ENCODE data around the gene DTX3. TPM values are rescaled to one million over a fixed set of nuclear protein-coding genes. Genes with fewer than 3 reads are reported as not detected.
"Not testable (repeated sequence)": the region's sequence is repeated elsewhere in the genome, so short reads cannot be mapped to it uniquely, and the experiment has no call there.

The DTX3 gene
- total RNA-seq, 1 donor from 2014 or later: 22.1 TPM

DNA sequence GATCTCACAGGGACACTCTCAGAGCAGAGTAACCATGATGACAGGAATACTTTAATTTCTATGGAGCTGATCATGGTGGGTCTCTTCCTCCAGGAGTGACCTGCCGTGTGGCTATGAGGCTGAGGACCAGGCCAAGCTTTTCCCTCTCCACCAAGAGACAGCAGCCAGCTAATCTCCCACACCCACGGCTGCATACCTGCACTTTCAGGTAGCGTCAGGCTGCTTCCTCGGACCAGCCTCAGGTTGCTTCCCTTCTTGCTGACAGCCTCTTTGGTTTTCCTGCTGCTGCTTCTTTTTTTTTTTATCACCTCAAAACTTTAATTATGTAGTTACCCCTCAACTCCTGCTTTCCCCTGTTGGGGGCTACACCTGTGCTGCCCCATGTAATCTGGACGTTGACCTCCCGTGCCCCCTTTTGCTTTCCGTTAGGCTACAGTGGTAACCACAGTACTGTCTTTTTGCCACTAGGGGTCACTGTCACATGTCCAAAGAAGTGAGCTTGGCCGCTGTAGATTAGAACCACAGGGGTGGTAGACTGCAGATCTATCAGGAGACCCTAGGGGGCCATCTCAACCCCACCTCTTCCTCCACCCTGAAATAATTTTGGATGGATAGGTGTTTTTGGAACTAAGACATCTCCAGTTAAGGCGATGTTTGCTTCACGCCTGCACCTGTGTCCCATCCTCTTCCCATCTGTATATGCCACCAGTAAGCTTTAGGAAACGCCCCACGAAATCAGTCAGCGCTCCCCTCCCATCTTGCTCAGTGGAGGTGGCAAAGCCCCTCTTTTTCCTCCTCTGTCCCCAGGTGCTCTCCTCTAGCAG lies 21.4 kb upstream of the DTX3 start:
- DNase-seq (ENCODE audit: low read depth): peak; percentile 84

DNA sequence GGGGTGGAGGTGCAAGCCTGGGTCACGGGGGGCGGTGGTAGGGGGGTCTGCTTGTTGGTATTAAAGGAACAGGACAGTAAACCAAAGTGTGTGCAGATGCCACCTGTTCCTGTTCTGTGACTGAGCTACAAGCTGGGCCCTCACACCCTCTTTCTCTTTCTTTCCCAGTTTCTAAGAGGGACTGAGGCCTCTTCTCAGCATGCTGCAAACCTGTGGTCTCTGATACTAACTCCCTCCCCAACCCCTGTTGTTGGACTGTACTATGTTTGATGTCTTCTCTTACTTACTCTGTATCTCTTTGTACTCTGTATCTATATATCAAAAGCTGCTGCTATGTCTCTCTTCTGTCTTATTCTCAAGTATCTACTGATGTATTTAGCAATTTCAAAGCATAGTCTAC lies 20.6 kb upstream of the DTX3 start:
- no peak for DNase-seq (ENCODE audit: low read depth)

DNA sequence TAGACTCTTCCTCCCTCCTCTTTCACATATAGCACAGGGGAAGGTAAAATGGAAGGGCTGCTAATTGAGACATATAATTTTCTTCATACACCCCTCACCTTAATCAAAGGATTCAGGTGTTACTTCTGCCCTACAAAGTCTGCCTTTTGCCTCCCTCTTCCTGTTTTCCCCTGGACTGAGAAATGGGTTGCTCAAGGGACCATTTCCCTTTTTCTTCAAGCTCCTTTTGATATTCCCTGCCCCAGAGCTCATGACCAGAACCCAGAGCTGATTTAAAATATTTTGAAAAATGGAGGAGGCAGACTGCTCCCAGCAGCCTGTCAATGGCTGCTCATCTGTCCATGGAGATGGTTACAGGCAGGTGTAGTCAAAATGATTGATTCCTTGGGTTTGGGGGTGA lies 19.9 kb upstream of the DTX3 start:
- DNase-seq (ENCODE audit: low read depth): no peak

DNA sequence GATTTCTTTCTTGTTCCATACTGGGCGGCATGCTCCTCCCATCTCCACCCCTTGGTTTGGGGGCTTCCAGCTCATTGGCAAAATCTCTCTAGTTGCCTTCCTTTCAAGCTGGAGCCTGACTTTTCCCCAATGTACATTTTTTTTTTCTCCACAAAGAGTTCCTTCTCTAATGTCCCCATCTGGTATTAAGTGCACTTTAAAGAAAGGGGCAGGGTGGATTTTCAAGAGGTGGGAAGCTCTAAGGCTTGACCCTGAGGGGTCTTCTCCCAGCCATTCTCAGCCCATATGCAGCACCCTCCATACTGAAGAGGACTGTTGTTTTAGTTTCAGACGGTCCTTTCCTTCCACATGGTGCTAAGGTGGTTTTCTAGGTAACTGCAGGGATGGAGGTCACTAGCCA lies 19.5 kb upstream of the DTX3 start:
- DNase-seq (ENCODE audit: low read depth): no peak

DNA sequence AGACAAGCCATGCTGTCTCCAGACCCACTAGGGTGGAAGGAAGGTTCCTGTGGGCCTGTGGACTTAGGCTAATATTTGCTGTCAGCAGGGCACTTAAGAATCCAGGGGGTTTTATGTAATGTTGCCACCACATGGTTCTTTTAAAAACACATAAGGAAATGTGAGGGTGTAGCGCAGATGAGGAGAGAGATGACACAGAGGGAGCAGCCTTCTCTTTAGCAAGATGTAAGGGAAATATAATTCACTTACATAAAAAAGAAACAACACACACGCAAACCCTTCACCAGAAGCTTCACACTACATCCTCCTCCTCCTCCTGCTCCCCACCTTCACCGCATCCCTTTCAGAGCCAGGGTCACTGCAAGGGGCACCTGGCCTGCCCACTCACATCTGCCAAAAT lies 18.5 kb upstream of the DTX3 start:
- no peak for DNase-seq (ENCODE audit: low read depth)

DNA sequence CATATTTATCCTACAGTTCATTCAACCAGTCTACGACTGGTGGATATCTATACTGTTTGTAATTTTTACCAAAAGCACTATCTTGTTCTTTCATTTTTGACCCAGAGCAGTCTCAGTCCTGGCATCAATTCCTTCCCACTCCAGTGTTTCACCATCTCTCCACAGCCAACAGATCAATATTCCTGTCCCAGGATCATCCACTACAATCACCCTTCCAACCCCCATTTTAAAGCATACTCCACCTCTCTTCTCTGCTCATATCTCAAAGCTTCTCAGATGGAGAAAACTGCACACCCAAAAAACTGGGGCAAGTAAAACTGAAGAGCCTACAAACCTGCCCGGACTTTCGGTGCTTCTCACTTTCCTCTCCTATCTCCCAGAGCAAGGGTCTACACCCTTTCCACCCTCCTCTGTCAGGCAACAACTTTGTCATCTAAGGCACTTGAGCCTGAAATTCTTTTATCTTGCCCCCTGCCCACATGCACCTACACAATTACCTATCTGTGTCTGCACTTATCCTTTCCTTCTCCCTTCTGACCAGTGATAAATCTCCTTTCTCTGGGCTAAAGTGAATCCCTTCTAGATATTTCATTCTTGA lies 17.7 kb upstream of the DTX3 start:
- no peak for DNase-seq (ENCODE audit: low read depth)

DNA sequence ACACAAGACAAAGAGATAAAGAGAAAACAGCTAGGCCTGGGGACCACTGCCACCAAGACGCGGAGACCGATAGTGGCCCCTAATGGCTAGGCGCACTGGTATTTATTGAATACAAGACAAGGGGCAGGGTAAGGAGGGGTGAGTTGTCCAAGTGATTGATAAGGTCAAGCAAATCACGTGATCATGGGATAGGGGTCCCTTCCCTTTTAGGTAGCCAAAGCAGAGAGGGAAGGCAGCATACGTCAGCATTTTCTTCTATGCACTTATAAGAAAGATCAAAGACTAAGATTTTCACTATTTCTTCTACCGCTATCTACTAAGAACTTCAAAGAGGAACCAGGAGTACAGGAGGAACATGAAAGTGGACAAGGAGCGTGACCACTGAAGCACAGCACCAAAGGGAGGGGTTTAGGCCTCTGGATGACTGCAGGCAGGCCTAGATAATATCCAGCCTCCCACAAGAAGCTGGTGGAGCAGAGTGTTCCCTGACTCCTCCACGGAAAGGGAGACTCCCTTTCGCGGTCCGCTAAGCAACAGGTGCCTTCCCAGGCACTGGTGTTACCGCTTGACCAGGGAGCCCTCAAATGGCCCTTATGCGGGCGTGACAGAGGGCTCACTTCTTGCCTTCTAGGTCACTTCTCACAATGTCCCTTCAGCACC lies 15.5 kb upstream of the DTX3 start:
- DNase-seq (ENCODE audit: low read depth): not testable (repeated sequence)

DNA sequence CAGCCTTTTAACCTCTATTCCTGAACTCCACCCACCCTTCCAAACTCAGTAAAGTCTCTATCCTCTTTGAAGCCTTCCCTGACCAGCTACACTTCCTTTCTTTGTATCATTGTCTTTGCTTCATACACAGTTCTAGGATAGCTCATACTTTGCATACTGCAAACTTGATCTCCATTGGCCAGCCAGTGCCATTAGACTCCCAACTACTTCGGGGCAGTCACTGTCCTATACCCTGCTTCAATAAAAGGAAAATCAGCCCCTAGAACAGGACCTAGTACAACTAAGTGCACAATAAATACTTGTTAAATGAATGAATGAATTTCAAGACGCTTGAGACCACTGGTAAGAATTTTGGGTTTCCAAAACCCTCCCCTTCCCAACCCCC lies 14.2 kb upstream of the DTX3 start:
- no peak for DNase-seq (ENCODE audit: low read depth)

DNA sequence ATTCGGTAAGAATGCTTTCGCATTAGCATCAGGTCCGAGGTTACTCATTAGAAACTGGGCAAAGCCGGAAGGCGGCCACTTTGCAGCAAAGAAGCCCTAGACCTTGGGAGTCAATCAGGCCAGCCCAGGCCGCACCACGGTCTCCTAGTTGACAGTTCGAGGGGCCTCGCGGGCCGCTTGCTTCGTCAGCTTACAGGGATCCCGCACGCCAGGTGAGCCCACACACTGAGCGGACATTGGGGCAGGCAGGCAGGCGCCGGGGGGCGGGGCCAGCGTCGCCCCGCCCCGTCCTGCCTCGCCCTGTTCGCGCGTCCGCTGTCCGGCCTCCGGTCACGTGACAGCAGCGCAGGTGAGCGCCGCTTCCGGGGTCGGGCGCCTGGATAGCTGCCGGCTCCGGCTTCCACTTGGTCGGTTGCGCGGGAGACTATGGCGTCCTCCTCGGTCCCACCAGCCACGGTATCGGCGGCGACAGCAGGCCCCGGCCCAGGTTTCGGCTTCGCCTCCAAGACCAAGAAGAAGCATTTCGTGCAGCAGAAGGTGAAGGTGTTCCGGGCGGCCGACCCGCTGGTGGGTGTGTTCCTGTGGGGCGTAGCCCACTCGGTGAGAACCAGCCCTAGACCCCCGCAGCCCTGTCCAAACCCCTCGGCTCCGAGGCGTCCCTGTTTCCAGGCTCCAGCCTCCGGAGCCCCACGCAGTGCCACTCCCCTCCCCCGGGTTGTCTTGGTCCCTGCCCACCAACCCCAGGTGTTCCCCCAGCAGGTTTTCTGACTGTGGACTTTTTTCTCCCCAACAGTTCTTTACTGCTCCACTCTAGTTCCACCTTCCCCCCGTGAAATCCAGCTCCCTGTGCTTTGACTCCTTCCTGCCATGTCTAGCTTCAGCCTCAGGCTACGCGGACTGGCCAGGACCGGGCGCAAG lies 13.5 kb upstream of the DTX3 start, which contains the start of gene PIP4K2C:
Gene PIP4K2C (plus strand): TSS at position 329 of the 918 bp plus-strand sequence. CDS start 98 bp downstream, at position 427.
- peak; percentile 58 for DNase-seq (ENCODE audit: low read depth)

DNA sequence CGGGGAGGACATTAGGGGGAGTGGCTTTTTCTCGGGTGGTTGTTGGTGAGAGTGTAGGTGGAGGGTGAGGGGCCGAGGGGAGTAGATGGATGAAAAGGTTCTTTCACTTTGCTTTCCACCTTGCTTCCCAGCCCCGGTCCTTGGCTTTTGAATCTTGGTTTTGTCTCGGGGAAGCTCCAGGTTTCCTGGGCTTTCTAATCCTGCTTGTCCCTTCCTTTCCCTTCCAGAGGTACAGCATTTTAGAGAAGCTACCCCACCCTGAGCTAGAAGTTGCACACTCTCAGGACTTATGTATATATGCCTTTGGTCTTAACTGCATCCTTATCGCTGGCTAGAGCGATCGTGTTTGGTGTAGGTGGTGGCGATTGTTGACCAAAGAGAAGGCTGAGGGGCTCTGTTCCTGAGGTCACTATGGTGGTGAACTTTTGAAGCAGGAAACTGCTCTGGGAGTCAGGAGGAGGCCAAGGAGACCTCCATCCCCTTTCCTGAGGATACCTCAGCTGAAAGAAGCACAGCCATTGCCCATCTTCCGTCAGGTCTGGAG lies 12.8 kb upstream of the DTX3 start:
- DNase-seq (ENCODE audit: low read depth): no peak

DNA sequence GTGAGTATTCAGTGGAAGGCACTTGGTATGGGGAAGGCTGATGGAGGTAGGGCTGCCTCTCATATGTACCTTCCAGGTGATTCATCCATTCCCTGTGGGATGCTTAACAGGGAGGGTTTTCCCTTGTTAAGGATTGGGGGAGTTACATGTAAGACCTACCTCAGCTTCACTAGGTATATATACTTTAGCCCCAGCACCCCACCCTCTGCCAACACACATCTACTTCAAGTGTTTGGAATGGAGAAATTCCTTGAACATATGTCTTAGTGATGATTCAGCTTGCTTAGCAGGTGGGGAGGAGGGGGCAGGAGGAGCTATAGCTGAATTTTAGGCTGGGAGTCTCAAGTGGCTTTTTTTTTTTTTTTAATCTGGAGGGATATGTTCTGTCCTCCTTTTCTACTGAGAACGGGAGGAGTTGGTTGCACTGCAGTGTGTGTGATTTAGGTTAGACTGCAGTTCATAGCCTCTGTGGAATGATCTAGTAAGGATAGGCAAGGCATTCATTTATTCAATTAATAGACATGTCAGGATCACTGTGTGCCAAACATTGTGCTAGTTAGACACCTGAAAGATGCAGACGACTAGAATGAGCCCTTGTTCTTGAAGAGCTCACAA lies 12.0 kb upstream of the DTX3 start:
- no peak for DNase-seq (ENCODE audit: low read depth)

DNA sequence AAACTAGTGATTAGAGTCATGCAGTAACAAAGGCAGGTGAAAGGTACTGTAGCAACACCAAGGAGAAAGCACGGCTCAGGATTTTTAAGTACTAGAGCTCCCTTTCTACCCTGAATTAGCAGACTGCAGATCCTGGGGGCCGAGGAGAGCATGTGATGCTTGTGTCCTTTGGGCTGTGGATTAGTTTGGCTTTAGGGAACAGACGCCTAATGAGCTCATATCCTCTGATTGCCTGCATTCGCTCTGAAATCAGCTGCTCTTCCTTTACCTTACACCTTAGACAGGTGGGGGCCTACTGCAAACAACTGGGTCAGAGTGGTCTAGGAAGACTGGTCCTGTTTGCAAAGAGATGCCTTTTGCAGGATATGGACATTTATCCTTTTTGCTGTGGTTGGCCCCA lies 11.4 kb upstream of the DTX3 start:
- no peak for DNase-seq (ENCODE audit: low read depth)

DNA sequence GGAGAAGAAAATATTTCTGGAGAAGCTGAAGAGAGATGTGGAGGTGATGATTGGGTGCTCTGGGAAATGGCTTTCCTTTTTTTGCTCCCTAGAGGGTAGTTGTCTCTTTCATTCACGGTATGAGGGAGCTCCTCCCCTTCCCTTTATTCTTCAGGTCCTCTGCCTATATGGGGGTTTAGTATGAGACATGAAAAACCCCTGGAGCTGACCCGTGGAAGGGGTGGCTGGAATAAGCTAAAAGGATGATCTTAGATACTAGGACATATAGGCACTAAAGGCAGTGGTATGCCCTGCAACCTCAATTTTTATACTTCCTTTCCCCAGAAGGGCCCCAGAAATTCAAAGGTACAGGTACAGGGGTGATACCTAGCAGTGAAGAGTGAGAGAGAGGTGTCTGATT lies 4.2 kb upstream of the DTX3 start:
- DNase-seq (ENCODE audit: low read depth): no peak

DNA sequence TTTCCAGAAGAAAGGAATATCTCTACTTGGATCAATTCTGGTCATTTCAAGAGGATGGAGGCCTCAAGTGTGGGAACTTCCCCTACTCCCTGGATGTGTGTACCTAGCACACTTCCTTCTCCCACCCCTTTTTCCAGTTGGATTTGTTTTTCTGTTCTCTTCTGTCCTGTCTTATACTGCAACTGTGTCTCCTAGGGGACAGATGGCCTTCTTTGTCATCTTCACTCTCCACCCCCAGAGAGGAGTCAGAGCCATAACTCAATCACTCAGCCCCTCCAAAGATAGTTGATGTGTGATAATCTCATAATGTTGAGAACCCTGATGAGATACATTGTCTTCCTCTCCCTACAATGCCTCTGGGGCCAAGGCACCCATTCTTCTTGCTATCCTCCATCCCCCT lies 2.1 kb upstream of the DTX3 start:
- no peak for DNase-seq (ENCODE audit: low read depth)

DNA sequence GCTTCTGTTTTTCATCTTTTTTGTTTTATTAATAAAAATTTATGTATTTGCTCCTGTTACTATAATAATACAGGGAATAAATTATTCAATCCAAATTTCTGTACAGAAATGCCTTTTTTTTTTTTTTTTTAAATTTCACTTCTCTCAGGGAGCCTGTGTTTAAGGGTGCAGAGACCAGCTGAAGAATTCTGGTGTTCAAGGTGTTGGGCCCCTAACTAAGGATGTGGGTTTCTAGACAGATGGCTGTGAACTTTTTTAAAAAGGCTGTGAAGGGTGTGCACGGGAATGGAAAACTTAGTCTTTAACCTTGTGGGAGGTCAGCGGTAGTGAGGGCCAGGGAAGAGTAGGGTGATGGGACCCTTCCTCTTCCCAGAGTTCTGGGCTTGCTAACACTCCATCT lies 1.3 kb upstream of the DTX3 start:
- no peak for DNase-seq (ENCODE audit: low read depth)

DNA sequence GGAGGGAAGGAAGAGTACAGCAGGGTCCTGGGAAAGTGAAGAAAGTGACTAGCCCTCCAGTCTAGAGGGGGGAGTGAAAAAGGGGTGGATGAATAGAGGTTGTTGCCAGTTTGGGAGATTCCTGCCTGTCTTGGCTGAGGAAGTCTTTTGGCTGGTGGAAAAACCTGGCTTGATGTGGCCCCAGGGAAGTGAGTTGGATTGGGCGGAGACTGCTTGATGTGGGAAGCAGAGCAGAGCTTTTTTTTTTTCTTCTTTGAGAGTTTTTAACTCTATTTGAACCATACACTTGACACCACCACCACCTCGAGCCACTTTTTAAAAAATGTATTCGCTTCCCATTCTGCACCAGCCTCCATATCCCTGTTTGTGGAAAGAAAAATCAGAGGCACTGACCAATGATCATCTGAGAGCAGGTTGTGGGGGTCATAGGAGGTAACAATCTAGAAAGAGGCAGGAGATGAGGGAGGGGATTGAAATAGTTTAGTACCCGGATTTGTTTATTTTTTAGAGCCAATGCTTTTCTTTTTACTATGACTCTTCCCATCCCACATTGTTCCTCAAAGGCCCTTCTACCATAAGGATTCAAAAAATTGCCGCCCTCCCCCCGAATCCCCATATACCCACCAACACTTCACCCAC lies 690 bp upstream of the DTX3 start:
- peak; percentile 32 for DNase-seq (ENCODE audit: low read depth)

DNA sequence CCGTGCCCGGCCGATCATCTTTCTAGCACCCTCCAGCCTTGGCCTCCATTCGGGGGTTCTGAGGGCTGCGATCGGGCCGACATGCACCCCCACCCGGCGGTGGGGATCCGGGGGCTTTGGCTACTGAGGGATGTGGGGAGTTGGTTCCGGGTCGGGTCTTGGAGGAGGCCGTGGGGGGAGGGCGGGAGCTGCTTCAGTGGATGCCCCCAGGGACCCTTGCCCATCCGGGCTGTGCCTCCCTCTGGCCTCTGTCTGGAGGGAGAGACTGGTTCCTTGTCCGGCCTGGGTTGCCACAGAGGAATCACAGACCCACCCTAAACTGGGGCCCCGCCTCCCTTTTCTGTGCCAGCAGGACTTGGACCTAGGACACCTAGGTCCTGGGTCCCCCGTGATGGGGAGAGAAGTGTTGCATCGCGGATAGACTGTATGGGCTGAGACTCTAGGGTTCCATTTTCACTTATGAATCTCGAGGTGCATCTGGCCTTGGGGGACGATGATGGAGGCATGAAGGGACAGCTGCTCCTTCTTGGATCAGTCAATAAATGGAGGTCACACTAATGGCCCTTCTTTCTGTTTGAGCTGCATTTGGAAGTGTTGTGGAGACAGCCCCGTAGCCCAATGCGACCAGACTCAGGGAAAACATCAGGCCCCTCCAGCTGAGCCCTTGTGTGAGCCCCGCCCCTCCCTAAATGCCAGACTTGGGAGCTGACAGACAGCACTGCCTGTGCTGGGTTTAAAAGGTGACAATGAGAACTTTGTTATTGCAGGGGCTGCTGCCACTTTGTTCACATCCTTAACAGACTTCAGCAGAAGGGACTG lies 577 bp downstream of the DTX3 start:
- DNase-seq (ENCODE audit: low read depth): peak; percentile 53

DNA sequence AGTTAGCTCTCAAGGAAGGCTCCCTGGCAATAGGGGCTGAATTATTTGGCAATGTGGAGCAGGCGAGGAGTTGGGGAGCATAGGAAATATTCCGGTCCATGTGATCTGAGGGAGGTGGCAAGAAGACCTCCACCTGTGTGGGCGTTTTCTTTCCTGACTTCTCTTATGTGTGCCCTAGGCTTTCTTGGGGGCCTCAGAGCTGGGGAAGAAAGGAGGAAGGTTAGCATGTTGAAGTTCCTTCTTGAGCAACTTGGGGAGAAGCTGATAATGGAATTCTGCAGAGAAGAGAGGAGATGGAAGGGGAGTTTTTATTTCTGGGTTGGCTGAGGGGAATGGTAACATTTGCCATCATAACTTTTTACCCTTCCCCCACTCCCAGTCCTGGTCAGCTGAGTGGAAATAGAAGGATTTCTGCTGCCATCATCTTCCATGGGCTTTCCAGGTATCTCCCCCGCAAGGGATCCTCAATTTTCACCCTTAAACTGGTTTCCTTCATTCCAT lies 1.2 kb downstream of the DTX3 start:
- no peak for DNase-seq (ENCODE audit: low read depth)

DNA sequence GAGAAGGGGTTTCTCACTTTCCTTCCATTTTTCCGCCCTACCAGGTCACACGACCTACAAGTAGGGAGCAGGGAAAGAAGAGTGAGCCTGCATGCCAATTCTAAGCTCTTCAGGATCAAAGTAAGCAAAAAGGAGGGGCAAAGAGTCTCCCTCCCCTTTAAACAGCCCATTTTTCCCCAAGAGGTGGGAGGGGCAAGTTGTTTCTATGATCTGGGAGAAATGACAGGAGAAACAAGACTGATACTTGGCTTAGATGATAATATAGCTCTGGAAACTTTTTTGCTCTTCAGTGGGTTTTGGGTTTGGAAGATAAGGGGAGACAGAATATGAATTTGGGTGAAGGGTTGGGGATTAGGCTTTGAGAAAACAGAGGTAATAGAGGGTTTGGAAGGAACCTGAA lies 1.8 kb downstream of the DTX3 start:
- DNase-seq (ENCODE audit: low read depth): no peak

Data from myocyte (in vitro differentiated cells).